NB4 (cell line): Measurements from ENCODE around the gene TAS2R7.
A peak's percentile ranks its signal among the peaks of the same experiment; 100 is the strongest.
"Not testable (repeated sequence)": the region's sequence is repeated elsewhere in the genome, so short reads cannot be mapped to it uniquely, and the experiment has no call there.

Experiments used
- DNase-seq: peaks from one replicate; pipeline ENCODE4 v3.0.0; 2010; ENCODE audit warnings: low read depth
- H3K4me3 ChIP-seq: one replicate; pipeline ENCODE4 v1.5.1; 2011; ENCODE audit warnings: mild to moderate bottlenecking, low read depth, low read length, moderate library complexity
- MAX ChIP-seq: IDR thresholded peaks from 2 replicates; pipeline ENCODE4 v1.6.1; 2011; ENCODE audit warnings: low read depth, low read length
- MYC ChIP-seq: IDR thresholded peaks from 2 replicates; pipeline ENCODE4 v1.6.1; 2011; ENCODE audit warnings: low read depth, low read length
- POLR2A ChIP-seq: IDR thresholded peaks from 2 replicates; pipeline ENCODE4 v1.6.1; 2011; ENCODE audit warnings: mild to moderate bottlenecking; ENCODE audit not compliant: insufficient read length; ENCODE audit errors: extremely low read depth
- TF ChIP-seq, protein P1 (sequence below): IDR thresholded peaks from one replicate; pipeline ENCODE4 v1.5.1; 2012; ENCODE audit warnings: low read depth, low read length

TAS2R7 gene

GRCh38 chr12:10801741-10802140, 686 bp downstream of the TAS2R7 start:
- DNase-seq: no peak
- H3K4me3 ChIP-seq: no peak overlapping the region
- no peak for TF ChIP-seq MYC
- TF ChIP-seq MAX: no peak
- TF ChIP-seq POLR2A: no peak
- TF ChIP-seq, protein P1, sequence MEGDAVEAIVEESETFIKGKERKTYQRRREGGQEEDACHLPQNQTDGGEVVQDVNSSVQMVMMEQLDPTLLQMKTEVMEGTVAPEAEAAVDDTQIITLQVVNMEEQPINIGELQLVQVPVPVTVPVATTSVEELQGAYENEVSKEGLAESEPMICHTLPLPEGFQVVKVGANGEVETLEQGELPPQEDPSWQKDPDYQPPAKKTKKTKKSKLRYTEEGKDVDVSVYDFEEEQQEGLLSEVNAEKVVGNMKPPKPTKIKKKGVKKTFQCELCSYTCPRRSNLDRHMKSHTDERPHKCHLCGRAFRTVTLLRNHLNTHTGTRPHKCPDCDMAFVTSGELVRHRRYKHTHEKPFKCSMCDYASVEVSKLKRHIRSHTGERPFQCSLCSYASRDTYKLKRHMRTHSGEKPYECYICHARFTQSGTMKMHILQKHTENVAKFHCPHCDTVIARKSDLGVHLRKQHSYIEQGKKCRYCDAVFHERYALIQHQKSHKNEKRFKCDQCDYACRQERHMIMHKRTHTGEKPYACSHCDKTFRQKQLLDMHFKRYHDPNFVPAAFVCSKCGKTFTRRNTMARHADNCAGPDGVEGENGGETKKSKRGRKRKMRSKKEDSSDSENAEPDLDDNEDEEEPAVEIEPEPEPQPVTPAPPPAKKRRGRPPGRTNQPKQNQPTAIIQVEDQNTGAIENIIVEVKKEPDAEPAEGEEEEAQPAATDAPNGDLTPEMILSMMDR: no peak

DNA sequence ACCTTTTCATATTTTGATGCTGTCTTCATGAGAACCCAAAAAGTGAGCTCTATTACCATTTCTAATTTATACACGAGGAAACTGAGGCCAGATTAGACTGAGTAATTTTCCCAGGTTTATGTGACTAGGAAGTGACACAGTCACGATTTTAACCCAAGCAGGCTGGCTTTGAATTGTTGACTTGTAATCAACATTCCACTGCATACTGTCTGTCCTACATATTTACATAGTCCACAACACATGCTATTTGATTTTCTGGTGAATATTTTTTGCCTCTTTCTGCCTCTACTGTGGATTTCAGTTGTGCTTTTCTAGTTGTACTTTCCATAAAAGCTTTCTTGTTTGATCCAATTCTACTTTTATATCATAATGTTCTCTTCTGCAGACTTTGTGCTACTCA, 8.2 kb downstream of the TAS2R7 start:
- TF ChIP-seq, protein P1: no peak
- H3K4me3 ChIP-seq: no peak overlapping the region
- no peak for DNase-seq

- H3K4me3 ChIP-seq, DNase-seq: not testable (repeated sequence)
These were observed 10.7 kb downstream of the TAS2R7 start for GRCh38 chr12:10791769-10792168.

GRCh38 chr12:10783252-10783651, 19.2 kb downstream of the TAS2R7 start:
- no peak for DNase-seq
- TF ChIP-seq, protein P1: no peak
- no peak for TF ChIP-seq POLR2A
- no peak for TF ChIP-seq MAX
- no peak for TF ChIP-seq MYC
- no peak overlapping the region for H3K4me3 ChIP-seq

GRCh38 chr12:10779103-10779502, 23.3 kb downstream of the TAS2R7 start:
- TF ChIP-seq MYC (no peak), MAX (no peak), POLR2A (no peak)
- TF ChIP-seq, protein P1: no peak
- DNase-seq: no peak
- no peak overlapping the region for H3K4me3 ChIP-seq

DNA sequence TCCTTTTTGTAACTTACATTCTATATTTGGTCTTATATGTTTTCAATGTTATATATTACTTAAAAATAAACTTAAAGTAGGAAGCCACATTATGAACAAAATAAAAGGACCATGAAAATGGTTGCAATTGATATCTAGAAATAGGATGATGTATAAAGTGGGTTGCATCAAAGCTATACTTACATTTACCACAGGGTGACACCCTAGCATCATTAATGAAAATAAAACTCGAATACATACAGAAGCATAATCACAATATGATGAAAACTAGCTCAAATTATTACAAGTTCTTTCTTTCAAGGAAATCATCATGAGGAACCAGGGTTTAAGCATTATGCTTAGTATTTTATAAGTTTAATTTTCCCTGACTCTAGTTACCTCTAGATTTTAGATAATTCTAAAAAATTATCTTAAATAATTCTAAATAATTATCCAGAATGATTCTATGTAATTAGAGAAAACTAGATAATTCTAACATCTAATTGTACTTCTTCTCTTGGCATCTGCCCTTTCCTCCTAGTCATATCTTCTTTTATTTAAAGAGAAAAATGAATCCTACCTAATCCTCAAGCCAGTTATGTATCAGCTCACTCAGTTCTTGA, 31.2 kb downstream of the TAS2R7 start:
- peak; percentile 46 for DNase-seq
- no peak for TF ChIP-seq MYC

DNA sequence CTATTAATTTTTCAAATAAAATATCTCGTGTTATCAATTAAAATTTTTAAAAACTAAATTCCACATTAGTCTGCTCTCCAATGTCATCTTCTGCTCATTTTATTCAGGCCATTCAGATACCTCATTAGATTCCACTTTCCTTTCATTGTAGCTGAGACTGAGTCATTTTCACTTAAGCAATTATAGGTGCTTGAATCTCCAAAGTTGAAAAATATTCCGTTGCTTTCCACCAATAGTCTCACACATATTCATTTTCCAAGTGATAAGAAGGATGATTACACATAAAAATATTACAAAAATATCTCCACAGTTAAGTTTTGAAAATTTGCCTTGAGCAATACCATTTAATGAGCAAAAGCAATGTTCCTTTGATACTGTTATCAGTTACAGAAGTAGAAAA, 42.8 kb downstream of the TAS2R7 start:
- TF ChIP-seq MYC (no peak), MAX (no peak), POLR2A (no peak)
- TF ChIP-seq, protein P1: no peak
- DNase-seq: no peak
- no peak overlapping the region for H3K4me3 ChIP-seq

More for the DNA sequence above, 31.2 kb downstream of the TAS2R7 start:
- H3K4me3 ChIP-seq: no peak overlapping the region
